ENCODE measurements around the gene HDAC11.

Gene HDAC11

DNA sequence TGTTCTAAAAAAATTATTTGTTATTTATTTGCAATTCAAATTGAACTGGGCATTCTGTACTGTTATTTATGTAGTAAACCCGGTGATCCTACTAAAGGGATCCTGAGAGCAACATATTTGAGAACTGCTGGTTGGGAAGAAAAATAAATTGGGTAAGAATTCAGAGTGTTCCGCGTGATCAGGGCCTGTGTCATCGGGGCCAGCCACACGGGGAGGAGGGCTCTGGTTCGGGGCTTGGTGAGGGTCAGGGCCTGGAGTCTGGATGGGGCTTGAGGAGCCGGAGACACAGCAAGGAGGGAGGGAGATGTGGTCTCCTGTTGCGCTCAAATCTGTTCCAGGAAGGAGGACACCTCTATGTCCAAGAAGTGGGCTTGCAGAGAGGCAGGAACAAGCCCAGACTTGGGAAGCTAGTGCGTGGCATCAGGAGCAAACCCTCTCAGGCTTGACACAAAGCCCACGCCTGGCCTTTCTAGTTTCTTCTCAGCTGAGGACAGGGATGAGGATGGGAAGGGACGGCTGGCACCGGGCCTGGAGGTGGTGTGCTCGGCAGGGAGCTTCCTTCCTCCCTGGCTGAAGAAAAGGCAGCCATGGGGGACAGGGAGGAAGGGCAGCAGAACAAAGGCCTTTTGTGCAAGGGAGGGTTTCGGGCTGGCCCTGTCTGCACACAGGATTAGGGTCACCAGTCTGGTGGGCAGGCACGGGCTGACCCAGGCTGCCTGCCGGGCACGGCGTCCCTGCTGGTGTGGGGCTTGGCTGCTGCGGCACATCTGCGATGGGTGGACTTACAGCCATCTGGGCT is 45.9 kb downstream of the HDAC11 start:
- no peak for DNase-seq (ENCODE audit: low read depth)

- DNase-seq (ENCODE audit: low read depth), result no peak
These were observed 46.5 kb downstream of the HDAC11 start for GRCh38 chr3:13526626-13526949.

DNA sequence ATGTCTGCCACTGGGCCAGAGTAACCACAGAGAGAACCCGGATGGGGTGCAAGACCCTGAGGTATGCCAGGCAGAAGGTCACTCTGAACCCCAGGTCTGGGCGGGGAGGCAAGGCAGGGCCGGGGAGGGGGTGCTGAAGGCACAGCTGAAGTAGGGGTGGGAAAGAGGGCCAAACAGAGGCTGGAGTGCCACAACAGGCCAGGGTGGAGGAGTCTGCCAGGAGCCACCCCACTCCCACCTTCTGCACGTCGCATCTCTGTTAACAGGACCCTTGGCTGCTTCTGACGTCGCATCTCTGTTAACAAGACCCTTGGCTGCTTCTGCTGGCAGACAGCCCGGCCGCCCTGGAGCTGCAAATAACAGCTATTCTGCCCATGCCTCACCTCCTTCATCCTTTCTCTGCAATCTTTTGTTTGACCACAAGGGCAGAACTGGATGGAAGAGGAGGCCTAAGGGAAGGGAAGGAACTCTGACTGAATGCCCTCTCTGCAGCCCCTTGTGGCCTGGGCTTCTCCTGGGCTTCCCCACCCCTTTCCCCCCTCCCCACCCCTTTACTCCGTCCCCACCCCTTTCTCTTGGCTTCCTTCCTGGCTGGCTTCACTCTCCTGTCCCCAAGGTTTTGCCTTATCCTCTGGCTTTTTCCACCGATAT is 48.2 kb downstream of the HDAC11 start:
- no peak for DNase-seq (ENCODE audit: low read depth)

- DNase-seq (ENCODE audit: low read depth), result no peak
These were observed 49.3 kb downstream of the HDAC11 start for GRCh38 chr3:13529196-13530112.

- no peak for DNase-seq (ENCODE audit: low read depth)
These were observed 50.3 kb downstream of the HDAC11 start for GRCh38 chr3:13530241-13531009.

DNA sequence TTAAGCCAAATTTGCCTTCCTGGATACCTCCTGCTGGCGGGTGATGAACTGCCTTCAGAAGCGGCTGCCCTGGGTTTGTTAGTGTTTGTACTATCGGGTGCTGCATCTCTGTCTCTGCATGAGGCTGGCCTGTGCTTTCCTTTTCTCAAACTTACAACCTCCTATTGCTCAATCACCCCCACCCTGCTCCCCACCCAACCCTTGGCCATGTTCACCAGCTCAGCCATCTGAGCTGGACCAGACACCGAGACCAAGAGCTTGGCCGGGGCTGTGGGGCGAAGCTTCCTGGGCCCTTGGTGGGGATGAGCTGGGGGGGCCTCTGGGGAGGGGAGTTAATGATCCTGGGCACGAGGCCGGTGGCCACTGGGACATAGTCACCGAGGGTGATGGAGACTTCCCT is 52.0 kb downstream of the HDAC11 start:
- no peak for DNase-seq (ENCODE audit: low read depth)

DNA sequence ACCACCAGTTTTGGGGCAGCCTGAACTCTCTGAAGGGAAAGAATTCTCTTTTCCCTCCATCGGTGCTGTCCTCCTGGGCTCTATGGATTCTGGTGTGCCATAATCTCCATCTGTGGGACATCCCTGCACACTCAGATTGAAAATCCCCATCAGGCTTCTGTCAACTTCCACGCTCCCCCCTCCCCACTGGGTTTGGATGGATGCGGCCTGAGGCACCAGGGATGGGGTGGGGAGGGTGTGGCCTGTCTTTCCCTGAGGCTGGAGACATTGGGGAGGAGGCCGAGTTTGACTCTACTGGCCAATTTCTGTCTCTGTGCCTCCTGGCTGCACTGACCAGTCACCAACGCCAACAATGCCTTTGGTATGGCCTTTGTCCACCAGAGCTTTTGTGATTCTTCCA is 52.5 kb downstream of the HDAC11 start:
- no peak for DNase-seq (ENCODE audit: low read depth)

GRCh38 chr3:13533885-13534301 is 53.8 kb downstream of the HDAC11 start:
- DNase-seq (ENCODE audit: low read depth), result no peak

GRCh38 chr3:13535526-13535875 is 55.4 kb downstream of the HDAC11 start:
- DNase-seq (ENCODE audit: low read depth), result no peak

- no peak for DNase-seq (ENCODE audit: low read depth)
These were observed 55.8 kb downstream of the HDAC11 start for GRCh38 chr3:13535905-13536304.

DNA sequence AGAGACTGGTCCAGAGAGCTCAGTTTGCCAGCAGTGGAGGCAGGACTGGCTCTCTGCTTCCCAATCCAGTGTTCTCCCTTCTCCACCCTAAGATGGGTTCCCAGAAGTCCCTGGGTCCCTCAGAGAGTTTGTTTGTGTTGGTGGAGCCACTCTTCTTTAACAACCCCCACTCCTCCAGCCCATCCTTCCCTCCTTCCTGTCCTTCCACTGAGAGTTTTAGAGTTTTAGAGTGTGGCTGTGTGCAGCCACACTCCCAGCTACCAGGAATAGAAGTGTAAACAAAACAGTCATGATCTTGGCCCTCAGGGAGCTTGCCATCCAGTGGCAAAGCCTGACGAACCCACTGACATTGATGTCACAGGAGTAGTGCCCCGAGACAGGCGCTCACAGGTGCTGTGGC is 56.3 kb downstream of the HDAC11 start:
- DNase-seq (ENCODE audit: low read depth), result no peak

DNA sequence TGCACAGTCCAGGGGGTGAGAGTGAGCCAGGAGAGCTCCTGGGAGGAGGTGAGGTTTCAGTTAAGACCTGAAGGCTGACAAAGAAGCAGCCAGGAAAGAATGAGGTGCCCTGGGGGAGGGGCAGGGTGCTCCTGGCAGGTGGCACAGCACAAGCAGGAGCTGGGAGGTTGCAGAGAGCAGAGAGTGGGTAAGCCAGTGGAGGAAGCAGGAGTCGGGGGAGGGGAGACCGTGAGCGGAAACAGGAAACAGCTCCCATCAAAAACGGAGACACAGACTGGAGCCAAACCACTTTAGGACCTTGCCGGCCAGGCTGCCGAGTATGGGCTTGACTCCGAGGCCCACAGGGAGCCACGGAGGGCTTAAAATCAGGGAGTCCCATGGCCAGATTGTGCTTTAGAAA is 56.7 kb downstream of the HDAC11 start:
- no peak for DNase-seq (ENCODE audit: low read depth)

GRCh38 chr3:13537244-13537908 is 57.3 kb downstream of the HDAC11 start:
- DNase-seq (ENCODE audit: low read depth), result no peak

GRCh38 chr3:13537909-13538296 is 57.8 kb downstream of the HDAC11 start:
- no peak for DNase-seq (ENCODE audit: low read depth)

DNA sequence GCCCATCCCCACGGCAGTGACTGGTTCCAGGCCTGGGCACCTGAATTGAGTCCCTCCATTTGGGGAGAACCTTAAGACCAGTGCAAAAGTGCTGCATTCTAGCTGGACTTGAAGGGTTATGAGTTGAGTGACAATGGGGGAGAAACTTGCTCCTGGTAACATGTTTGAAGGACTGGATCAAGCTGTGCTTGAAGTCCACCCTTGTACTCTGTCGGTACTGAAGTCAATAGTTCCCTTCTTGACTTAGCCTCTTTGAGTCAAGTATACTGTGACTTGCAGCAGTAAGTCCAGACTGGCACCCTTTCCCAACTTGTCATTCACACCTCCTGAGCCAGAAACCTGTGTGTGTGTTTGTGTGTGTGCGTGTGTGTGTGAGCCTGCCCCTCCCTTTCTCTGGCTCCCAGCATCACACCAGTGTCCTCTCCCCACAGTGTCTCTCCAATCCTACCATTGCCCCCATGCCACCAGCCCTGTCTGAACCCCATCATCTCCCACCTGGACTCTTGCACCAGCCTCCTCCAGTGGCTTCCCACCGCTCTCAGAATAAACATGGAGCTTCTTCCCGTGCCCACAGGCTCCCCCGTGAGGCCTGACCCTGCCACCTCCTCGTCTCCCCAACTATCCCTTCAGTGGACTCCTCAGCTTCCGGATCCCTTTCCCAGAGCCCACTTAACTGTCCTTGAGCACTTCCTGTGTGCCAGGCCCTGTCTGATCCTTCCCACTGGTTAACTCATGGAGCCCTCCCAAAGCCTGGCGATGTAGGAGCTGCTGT is 58.6 kb downstream of the HDAC11 start:
- no peak for DNase-seq (ENCODE audit: low read depth)

GRCh38 chr3:13539292-13539638 is 59.2 kb downstream of the HDAC11 start:
- DNase-seq (ENCODE audit: low read depth), result no peak

DNA sequence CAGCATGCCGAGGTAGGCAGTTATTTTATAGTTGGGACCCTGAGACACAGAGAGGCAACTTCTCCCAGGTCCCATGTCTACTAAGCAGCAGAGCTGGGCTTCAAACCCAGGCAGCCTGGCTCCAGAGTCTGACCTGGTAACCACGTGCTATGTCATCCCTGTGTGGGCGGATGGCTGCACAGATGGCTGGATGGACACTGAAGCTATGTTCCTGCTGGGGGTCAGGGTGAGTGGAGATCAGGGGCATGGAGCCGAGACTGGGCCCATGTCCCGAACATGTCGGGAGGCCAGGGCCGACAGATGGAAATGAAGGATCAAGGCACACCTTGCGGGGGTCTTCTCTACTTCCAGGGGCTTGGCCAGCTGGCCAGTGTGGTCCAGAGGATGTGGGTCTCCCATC is 59.6 kb downstream of the HDAC11 start:
- DNase-seq (ENCODE audit: low read depth), result no peak

DNA sequence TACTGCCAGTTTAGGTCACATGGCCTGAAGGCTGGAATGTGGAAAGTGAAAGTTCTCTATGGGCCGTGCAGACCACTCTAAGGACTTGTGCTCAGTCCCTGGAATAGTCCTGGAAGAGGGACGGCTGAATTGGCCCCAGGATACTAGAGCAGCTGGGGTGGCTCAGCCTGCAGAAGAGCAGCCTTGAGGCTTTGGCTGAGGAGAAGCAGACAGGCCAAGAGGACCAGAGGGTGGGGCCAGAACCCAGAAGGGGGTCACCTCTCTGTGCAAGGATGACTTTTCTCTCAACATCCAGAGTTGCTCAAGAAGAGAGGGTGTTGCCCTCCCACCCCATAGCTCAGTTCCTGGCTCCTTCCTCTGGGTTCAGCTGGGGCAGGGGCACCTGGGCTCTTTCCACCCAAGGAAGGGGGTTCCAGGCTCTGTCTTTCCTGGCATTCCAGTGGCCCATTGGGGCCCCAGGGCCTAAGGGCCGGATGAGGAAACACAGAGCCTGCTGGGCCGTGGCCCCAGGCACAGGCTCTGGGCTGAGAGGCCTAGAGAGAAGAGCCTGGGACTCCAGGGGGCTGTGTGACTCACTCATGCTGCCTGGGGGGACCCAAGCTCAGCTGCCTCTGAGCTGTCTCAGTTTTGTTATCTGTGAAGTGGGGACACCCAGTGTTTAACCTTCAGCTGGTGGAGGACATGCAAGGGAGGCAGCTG is 60.3 kb downstream of the HDAC11 start:
- no peak for DNase-seq (ENCODE audit: low read depth)

GRCh38 chr3:13541691-13542090 is 61.6 kb downstream of the HDAC11 start:
- DNase-seq (ENCODE audit: low read depth), result no peak

- no peak for DNase-seq (ENCODE audit: low read depth)
These were observed 62.0 kb downstream of the HDAC11 start for GRCh38 chr3:13542142-13542541.

All from activated gamma-delta T cell treated with anti-CD3 and anti-CD28 coated beads, Interleukin-2, amount 50 U/mL, for 16 hours (primary cell).